Endodermal cell (in vitro differentiated cells): ENCODE measurements around the gene VAV2. TPM values are rescaled to one million over a fixed set of nuclear protein-coding genes. Genes with fewer than 3 reads are reported as not detected.

Source experiments
- DNase-seq: peaks from one replicate; pipeline ENCODE4 v3.0.0-alpha.2; 2017
- H3K27ac ChIP-seq: 2 replicates; pipeline ENCODE4 v1.5.1; 2013; ENCODE audit warnings: mild to moderate bottlenecking, low read depth, low read length, moderate library complexity
- H3K27me3 ChIP-seq: 2 replicates; pipeline ENCODE4 v1.6.1; 2013; ENCODE audit warnings: mild to moderate bottlenecking, low read length, moderate library complexity; ENCODE audit not compliant: insufficient read depth, control insufficient read depth, poor library complexity, severe bottlenecking
- H3K36me3 ChIP-seq: 2 replicates; pipeline ENCODE4 v1.7.0; 2013; ENCODE audit warnings: mild to moderate bottlenecking, low read length, moderate library complexity; ENCODE audit not compliant: control insufficient read depth, insufficient read depth
- H3K4me1 ChIP-seq: one replicate; pipeline ENCODE4 v1.7.0; 2013; ENCODE audit warnings: low read length; ENCODE audit not compliant: control insufficient read depth, insufficient read depth
- H3K4me3 ChIP-seq: 2 replicates; pipeline ENCODE4 v1.5.1; 2013; ENCODE audit warnings: mild to moderate bottlenecking, low read length, moderate library complexity
- H3K9ac ChIP-seq: 2 replicates; pipeline ENCODE4 v1.6.1; 2013; ENCODE audit warnings: mild to moderate bottlenecking, low read length, moderate library complexity; ENCODE audit not compliant: poor library complexity, severe bottlenecking; ENCODE audit errors: extremely low read depth
- H3K9me3 ChIP-seq: 2 replicates; pipeline ENCODE4 v1.6.1; 2013; ENCODE audit warnings: mild to moderate bottlenecking, low read length, moderate library complexity; ENCODE audit not compliant: control insufficient read depth
- H3K27ac Mint-ChIP-seq: 2 replicates; pipeline ENCODE4 v1.8.0; 2020; ENCODE audit warnings: mixed read lengths
- H3K27me3 Mint-ChIP-seq: 2 replicates; pipeline ENCODE4 v1.8.0; 2021; ENCODE audit warnings: mild to moderate bottlenecking, mixed read lengths; ENCODE audit not compliant: insufficient read depth
- H3K36me3 Mint-ChIP-seq: 2 replicates; pipeline ENCODE4 v1.8.0; 2020; ENCODE audit warnings: low read depth, mixed read lengths
- H3K4me1 Mint-ChIP-seq: 2 replicates; pipeline ENCODE4 v1.8.0; 2020; ENCODE audit warnings: mixed read lengths
- H3K4me3 Mint-ChIP-seq: 2 replicates; pipeline ENCODE4 v1.8.0; 2020; ENCODE audit warnings: mild to moderate bottlenecking, moderate library complexity, mixed read lengths
- H3K9me3 Mint-ChIP-seq: 2 replicates; pipeline ENCODE4 v1.8.0; 2020; ENCODE audit warnings: mild to moderate bottlenecking, mixed read lengths
- WGBS, 2 experiments: methylation state at CpG; one replicate each; pipeline versions ENCODE4 v1.1.5 to v1.1.7; 2013; ENCODE audit warnings: missing lambda C conversion rate in 2 of 2, mixed read lengths in 1 of 2; ENCODE audit not compliant: insufficient coverage in 1 of 2, insufficient read length in 1 of 2; 5-methylcytosine and 5-hydroxymethylcytosine counted together
- total RNA-seq, 2 donors: library from RNA; stranded (reverse); fragmentation: NEBNext Ultra II Directional in 1 of 2; extraction: Animal tissue kit (Norgen Biotek cat#: 25700) in 1 of 2; gene quantifications; 2 replicates in 1 of 2; 3 replicates in 1 of 2; pipeline ENCODE4 v1.2.1, GENCODE V29; 2021
- TF ChIP-seq, protein P1 (sequence below): fragments of 200-600 bp; sonication (generic); conservative IDR thresholded peaks from 2 replicates; pipeline ENCODE4 v1.5.0; 2021; ENCODE audit warnings: antibody characterized with exemption, mild to moderate bottlenecking

The VAV2 gene
- total RNA-seq, 2 donors from 2014 or later, result 29.8 to 35.9 TPM

DNA sequence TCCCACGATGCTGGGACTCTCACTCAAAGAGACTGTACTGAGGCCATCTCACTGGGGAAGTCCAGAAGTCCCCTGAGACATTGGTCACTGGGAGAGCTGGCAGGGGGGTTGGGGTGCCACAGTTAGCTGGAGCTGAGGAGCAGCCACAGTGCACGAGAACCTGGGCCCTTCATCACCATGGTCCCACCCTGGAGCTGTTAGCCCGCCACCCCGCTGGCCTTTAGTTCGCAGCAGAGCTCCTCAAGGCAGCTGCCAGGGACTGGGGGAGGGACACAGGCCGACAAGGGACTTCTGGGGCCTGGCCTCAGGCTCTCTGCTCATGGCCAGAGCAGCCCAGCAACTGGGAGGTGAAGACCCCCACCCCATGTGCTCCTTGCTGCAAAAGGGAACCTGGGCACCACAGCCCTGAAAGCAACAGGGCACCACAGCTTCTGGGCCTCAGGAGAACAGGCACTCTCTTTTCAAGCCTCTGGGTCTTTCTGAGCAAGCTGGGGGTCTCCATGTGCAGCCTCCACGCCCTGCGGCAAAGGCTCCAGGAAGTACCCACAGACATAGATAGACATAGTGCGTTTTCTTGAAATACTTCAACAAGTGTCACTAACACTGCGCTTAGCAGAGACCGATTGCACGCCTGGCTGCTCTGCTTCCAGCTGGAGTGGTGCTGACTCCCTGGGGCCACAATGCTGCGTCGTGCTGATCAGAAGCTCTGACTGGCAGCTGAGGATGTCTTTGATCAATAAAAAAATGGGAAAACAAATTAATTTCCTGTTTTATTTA lies 46.0 kb downstream of the VAV2 start:
- Mint-ChIP-seq H3K27ac (peak overlapping the region; percentile 81), H3K4me3 (no peak overlapping the region)
- H3K36me3 ChIP-seq, result no peaks in the 10 kb centered on the region

GRCh38 chr9:133945314-133945975 lies 46.7 kb downstream of the VAV2 start:
- Mint-ChIP-seq H3K4me3 (no peak overlapping the region), H3K36me3 (peaks cover 6% of the 10 kb centered on the region), H3K27me3 (no peaks in the 10 kb centered on the region), H3K4me1 (peaks cover 3% of the 10 kb centered on the region), H3K9me3 (no peaks in the 10 kb centered on the region), H3K27ac (peak overlapping the region; percentile 81)
- WGBS, 2 experiments, result 85 to 87% methylated on average over 8 to 13 of the region's 13 CpGs
- no peak for DNase-seq
- Histone ChIP-seq H3K36me3 (no peaks in the 10 kb centered on the region), H3K9me3 (no peaks in the 10 kb centered on the region), H3K4me1 (no peaks in the 10 kb centered on the region), H3K4me3 (no peak overlapping the region), H3K27ac (no peak overlapping the region), H3K9ac (no peak overlapping the region), H3K27me3 (no peaks in the 10 kb centered on the region)
- TF ChIP-seq, protein P1, sequence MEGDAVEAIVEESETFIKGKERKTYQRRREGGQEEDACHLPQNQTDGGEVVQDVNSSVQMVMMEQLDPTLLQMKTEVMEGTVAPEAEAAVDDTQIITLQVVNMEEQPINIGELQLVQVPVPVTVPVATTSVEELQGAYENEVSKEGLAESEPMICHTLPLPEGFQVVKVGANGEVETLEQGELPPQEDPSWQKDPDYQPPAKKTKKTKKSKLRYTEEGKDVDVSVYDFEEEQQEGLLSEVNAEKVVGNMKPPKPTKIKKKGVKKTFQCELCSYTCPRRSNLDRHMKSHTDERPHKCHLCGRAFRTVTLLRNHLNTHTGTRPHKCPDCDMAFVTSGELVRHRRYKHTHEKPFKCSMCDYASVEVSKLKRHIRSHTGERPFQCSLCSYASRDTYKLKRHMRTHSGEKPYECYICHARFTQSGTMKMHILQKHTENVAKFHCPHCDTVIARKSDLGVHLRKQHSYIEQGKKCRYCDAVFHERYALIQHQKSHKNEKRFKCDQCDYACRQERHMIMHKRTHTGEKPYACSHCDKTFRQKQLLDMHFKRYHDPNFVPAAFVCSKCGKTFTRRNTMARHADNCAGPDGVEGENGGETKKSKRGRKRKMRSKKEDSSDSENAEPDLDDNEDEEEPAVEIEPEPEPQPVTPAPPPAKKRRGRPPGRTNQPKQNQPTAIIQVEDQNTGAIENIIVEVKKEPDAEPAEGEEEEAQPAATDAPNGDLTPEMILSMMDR, result no peak

More for the DNA sequence above, 46.0 kb downstream of the VAV2 start:
- Mint-ChIP-seq H3K9me3 (no peaks in the 10 kb centered on the region), H3K4me1 (no peaks in the 10 kb centered on the region), H3K36me3 (peaks cover 6% of the 10 kb centered on the region), H3K27me3 (no peaks in the 10 kb centered on the region)
- WGBS, 2 experiments, result 94 to 96% methylated on average over 11 to 14 of the region's 14 CpGs
- H3K9ac ChIP-seq, result no peak overlapping the region
- TF ChIP-seq, protein P1, result no peak
- H3K9me3 ChIP-seq, result no peaks in the 10 kb centered on the region
- no peak overlapping the region for H3K4me3 ChIP-seq
- no peak overlapping the region for H3K27ac ChIP-seq
- no peaks in the 10 kb centered on the region for H3K4me1 ChIP-seq
- DNase-seq, result no peak
- no peaks in the 10 kb centered on the region for H3K27me3 ChIP-seq

DNA sequence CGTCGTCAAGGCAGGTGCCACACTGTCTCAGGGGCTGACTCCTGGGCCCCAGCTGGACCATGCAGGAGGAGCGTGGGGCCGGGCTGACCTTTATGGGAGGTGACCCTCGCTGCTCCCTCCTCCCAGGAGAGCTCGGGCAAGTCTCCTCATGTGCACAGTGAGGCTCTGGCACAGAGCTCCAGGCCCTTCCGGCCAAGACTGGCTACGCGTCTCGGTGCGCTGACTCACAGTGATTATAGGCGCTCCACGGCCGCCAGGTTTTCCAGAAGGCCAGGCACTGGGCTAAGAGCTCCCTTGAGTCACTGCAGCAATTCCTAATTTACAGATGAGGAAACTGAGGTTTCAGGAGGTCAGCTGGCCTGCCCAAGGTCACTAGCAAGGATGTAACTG lies 47.4 kb downstream of the VAV2 start:
- Histone ChIP-seq H3K27ac (peak overlapping the region; percentile 58), H3K9ac (no peak overlapping the region), H3K4me1 (no peaks in the 10 kb centered on the region), H3K27me3 (no peaks in the 10 kb centered on the region), H3K9me3 (no peaks in the 10 kb centered on the region), H3K36me3 (no peaks in the 10 kb centered on the region), H3K4me3 (no peak overlapping the region)
- Mint-ChIP-seq H3K4me1 (peaks cover 3% of the 10 kb centered on the region), H3K4me3 (no peak overlapping the region), H3K27me3 (no peaks in the 10 kb centered on the region), H3K9me3 (no peaks in the 10 kb centered on the region), H3K27ac (peak overlapping the region; percentile 69), H3K36me3 (peaks cover 6% of the 10 kb centered on the region)
- TF ChIP-seq, protein P1, result no peak
- 93 to 97% methylated on average over 13 to 14 of the region's 14 CpGs for WGBS, 2 experiments
- DNase-seq, result no peak
